GM12801 (cell line): ENCODE measurements around the gene ADARB2.

Experiments used
- CTCF ChIP-seq: IDR thresholded peaks from one replicate; pipeline ENCODE4 v1.5.1; 2011; ENCODE audit warnings: control low read depth; ENCODE audit not compliant: insufficient read length; ENCODE audit errors: extremely low read depth

The ADARB2 gene

GRCh38 chr10:1508096-1508495 lies 229.2 kb downstream of the ADARB2 start:
- no peak for TF ChIP-seq CTCF

- TF ChIP-seq CTCF: no peak
These were observed 229.9 kb downstream of the ADARB2 start for GRCh38 chr10:1507436-1507835.

DNA sequence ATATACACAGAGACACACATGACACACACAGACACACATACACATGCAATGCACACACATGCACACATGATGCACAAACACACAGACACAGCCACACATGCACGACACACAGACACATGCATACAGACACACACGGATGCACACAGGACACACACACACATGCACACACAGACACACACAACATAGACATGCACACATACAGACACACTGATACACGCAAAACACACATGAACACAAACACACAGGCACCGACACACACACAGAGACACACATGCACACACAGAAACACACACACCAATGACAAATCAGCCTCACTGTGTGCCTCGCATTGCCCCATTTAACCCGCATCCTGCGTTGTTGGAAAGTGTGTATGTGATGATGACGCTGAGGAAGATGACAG lies 232.4 kb downstream of the ADARB2 start:
- no peak for TF ChIP-seq CTCF

DNA sequence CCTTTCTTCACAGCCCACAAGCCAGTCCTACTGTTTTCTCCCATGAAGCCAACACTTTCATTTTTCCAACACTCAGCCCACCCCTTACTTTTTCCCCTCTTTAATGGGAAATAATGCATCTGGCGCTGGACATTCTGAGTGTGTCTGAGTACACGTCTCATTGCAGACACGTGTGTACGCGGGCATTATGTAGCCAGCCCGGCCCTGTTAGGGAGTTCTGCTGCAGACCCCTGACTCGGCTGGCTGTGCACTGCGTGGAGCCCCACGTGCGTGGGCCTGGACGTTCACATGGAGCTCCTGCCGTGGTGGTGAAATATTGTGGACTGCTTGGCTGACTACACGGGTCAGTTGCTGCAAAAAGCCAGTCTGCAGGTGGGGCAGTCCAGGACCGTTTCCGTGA lies 233.0 kb downstream of the ADARB2 start:
- TF ChIP-seq CTCF: no peak

- TF ChIP-seq CTCF: no peak
These were observed 234.9 kb downstream of the ADARB2 start for GRCh38 chr10:1502451-1502850.

DNA sequence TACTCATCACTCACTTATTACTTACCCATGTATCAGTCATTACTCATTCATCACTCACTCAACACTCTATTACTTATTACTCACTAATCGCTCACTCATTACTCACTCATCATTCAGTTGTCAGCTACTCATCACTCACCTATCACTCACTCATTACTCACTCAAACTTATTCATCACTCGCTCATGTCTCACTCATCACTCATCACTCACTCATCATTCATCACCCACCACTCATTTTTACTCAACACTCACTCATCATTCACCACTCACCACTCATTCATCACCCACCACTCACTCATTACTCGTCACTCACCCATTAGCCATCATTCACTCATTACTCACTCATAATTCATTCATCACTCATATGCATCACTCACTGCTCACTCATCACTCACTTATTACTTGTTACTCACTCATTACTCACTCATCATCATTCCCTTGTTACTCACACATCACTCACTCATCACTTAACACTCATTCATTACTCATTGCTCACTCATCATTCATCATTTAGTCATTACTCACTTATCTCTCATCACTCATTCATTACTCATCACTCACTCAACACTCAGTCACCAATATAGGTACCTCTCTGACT lies 237.9 kb downstream of the ADARB2 start:
- TF ChIP-seq CTCF: no peak

GRCh38 chr10:1498746-1499358 lies 238.5 kb downstream of the ADARB2 start:
- TF ChIP-seq CTCF: no peak
